ENCODE results near the gene GMPR2. TPM values are rescaled to one million over a fixed set of nuclear protein-coding genes. Genes with fewer than 3 reads are reported as not detected.
A peak's percentile ranks its signal among the peaks of the same experiment; 100 is the strongest.

GMPR2 gene
- total RNA-seq, 6 donors from 2014 or later, result 26.2 to 76.9 (median 47.2) TPM

DNA sequence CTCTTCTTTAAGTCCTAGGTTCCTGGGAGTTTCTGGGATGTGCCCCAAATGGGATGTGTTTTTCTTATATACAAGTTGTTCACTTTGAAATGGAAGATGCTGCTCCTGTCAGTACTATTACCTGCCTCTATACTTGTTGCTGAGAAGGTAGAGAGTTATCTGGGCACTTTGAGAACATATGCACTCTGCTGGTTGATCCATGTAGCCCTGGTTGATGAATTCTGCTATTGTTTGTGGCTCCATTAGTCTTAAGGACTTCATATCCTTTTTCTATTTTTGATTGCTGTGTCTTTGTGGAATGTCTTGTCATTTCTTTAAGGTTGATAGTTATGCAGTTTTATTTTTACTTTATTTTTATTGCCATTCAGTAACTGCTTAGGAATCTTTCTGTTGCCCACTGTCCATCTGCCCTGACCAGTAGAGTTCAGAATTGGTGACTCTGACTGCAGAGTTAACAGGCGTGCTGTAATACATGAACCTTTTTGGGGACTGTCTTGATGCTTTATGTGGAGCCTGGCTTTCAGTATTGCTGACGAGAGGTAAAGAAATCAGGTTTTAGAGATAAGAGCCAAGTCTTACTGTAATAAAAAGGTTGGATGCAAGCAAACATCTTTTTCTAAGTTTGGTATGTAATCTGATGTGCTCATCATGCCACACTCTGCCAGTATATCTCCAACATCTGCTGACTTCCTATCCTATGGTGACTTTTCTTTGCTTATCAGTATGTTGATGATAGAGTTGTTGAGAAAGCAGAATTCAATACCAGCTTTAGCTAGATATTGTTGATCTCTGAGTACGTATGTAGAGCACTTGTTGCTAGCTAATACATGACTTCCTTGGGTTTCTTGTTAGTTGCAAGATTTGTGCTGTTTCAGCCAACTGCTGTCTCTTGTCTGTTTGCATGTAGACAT lies 1.6 kb downstream of the GMPR2 start:
- Histone ChIP-seq H3K27ac (peak overlapping the region in 2 of 4 donors; percentile 88 to 91), H3K4me3 (no peak overlapping the region), H3K9me3 (no peaks in the 10 kb centered on the region), H3K36me3 (peaks cover 16 to 45% (median 38%) of the 10 kb centered on the region in 4 donors), H3K4me1 (peaks cover 31 to 55% (median 34%) of the 10 kb centered on the region in 4 donors), H3K27me3 (no peaks in the 10 kb centered on the region)
- 90 to 92% methylated on average over 3 of the region's 3 CpGs for WGBS, 2 donors
- TF ChIP-seq POLR2AphosphoS5 (IDR thresholded peaks at IDR 0.05), result no peak
- TF ChIP-seq, protein P1, sequence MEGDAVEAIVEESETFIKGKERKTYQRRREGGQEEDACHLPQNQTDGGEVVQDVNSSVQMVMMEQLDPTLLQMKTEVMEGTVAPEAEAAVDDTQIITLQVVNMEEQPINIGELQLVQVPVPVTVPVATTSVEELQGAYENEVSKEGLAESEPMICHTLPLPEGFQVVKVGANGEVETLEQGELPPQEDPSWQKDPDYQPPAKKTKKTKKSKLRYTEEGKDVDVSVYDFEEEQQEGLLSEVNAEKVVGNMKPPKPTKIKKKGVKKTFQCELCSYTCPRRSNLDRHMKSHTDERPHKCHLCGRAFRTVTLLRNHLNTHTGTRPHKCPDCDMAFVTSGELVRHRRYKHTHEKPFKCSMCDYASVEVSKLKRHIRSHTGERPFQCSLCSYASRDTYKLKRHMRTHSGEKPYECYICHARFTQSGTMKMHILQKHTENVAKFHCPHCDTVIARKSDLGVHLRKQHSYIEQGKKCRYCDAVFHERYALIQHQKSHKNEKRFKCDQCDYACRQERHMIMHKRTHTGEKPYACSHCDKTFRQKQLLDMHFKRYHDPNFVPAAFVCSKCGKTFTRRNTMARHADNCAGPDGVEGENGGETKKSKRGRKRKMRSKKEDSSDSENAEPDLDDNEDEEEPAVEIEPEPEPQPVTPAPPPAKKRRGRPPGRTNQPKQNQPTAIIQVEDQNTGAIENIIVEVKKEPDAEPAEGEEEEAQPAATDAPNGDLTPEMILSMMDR (IDR thresholded peaks at IDR 0.05), result no peak
- no peak for TF ChIP-seq EP300 (IDR thresholded peaks at IDR 0.05)
- TF ChIP-seq POLR2A (IDR thresholded peaks at IDR 0.05), result no peak
- ATAC-seq (ENCODE audit: low FRiP score in 2 of 2) (no peak), DNase-seq (no peak)

DNA sequence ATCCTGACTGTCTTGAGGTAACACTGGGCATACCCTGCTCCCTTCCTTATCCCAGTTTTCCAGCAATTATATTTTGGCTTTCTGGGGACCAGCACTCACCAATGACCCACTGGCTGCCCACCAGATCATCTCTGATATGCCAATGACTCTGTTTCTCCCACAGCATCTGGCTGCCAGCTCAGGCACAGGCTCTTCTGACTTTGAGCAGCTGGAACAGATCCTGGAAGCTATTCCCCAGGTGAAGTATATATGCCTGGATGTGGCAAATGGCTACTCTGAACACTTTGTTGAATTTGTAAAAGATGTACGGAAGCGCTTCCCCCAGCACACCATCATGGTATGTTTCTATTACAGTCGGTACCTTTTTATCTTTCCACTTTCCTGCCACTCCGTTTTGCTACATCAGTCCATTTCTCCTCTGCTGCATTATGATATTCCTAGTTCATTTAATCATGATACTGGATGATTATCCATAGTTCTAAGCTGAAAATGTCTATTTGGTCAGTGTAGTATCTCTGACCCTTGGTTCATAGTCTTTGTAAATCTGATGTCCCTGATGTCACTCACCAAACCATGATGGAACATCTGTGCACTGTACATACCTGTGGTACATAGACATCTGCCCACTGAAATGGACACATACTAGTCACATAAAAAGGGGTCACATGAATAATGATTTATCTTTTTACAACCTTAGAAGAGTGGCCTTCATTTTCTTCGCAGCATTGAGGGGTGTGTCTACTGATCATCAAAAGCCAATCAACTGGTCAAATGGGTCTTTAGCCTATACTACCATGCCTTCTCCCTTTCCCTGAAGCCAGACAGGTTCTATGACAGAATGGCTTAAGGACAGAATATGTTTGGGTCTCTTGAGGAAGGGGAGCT lies 3.3 kb downstream of the GMPR2 start:
- Histone ChIP-seq H3K27ac (no peak overlapping the region), H3K27me3 (no peaks in the 10 kb centered on the region), H3K4me3 (no peak overlapping the region), H3K4me1 (peaks cover 44 to 60% (median 46%) of the 10 kb centered on the region in 4 donors), H3K36me3 (peaks cover 16 to 62% (median 54%) of the 10 kb centered on the region in 4 donors), H3K9me3 (no peaks in the 10 kb centered on the region)
- TF ChIP-seq, protein P1 (IDR thresholded peaks at IDR 0.05), result no peak
- no peak for TF ChIP-seq POLR2AphosphoS5 (IDR thresholded peaks at IDR 0.05)
- 90 to 92% methylated on average over 5 of the region's 5 CpGs for WGBS, 2 donors
- ATAC-seq (ENCODE audit: low FRiP score in 2 of 2) (no peak), DNase-seq (no peak)

DNA sequence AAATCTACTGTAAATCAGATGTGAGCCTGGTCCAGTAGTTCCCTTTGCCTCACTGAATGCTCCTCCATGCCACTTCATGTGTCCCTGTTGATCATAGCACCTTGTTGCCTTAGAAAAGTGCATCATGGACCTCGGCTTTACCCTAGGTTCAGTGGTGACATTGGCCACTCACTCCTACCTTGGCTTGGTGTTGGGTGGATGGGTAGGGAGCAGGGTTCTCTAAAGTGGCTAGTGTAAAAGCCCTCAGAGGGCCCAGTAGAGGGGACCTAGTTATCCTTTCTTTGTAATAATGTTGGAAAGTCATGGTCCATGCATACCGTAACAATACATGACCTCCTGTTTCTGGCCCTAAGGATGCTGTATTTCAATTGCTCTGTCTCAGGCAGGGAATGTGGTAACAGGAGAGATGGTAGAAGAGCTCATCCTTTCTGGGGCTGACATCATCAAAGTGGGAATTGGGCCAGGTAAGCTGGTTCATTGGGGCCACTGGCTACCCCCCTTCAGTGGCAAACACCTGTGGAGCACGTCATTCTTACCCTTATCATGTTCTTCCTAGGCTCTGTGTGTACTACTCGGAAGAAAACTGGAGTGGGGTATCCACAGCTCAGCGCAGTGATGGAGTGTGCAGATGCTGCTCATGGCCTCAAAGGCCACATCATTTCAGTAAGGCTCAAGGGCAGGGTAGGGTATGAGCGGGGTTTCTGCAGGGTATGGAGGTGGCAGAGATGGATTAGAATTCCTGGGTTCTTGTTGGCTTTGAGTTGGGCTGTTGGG lies 4.1 kb downstream of the GMPR2 start:
- DNase-seq (no peak), ATAC-seq (ENCODE audit: low FRiP score in 2 of 2) (no peak)
- Histone ChIP-seq H3K4me1 (peaks cover 44 to 60% (median 48%) of the 10 kb centered on the region in 4 donors), H3K36me3 (peaks cover 16 to 64% (median 56%) of the 10 kb centered on the region in 4 donors), H3K27me3 (no peaks in the 10 kb centered on the region), H3K9me3 (no peaks in the 10 kb centered on the region), H3K27ac (peak overlapping the region in 1 of 4 donors; percentile 30), H3K4me3 (no peak overlapping the region)
- WGBS, 2 donors, result 95 to 98% methylated on average over 6 of the region's 6 CpGs
- TF ChIP-seq EP300 (IDR thresholded peaks at IDR 0.05) (no peak), POLR2AphosphoS5 (IDR thresholded peaks at IDR 0.05) (no peak), POLR2A (IDR thresholded peaks at IDR 0.05) (no peak)
- TF ChIP-seq, protein P1 (IDR thresholded peaks at IDR 0.05), result no peak

DNA sequence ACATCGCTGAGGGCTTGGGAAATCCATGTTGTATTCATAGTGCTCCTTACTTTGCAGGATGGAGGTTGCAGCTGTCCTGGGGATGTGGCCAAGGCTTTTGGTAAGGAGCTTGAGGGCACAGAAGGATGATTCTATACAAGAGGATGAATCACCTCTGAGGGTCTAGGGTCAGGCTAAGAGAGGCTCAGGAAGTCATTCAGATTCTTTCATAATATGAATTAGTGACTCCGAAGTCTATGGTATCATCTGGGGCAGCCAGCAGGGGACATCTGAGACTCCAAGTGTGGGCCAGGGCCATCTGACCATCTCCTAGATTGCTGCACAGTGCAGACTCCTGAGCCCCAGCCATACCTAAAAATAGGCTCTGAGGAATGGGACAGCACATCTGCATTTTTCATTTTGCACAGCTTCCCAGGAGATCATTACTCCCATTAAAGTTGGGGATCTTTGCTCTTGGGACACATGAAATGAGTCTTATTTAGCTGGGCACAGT lies 4.8 kb downstream of the GMPR2 start:
- H3K4me3 ChIP-seq, result no peak overlapping the region
- DNase-seq, result no peak
- no peaks in the 10 kb centered on the region for H3K9me3 ChIP-seq
- no peak for ATAC-seq (ENCODE audit: low FRiP score in 2 of 2)
- H3K4me1 ChIP-seq, result peaks cover 44 to 62% (median 48%) of the 10 kb centered on the region in 4 donors
- no peak overlapping the region for H3K27ac ChIP-seq
- H3K27me3 ChIP-seq, result no peaks in the 10 kb centered on the region
- TF ChIP-seq POLR2AphosphoS5 (IDR thresholded peaks at IDR 0.05), result no peak
- TF ChIP-seq, protein P1 (IDR thresholded peaks at IDR 0.05), result no peak
- no peak for TF ChIP-seq EP300 (IDR thresholded peaks at IDR 0.05)
- TF ChIP-seq POLR2A (IDR thresholded peaks at IDR 0.05), result no peak
- H3K36me3 ChIP-seq, result peaks cover 16 to 64% (median 56%) of the 10 kb centered on the region in 4 donors
- WGBS, 2 donors, result 93 to 94% methylated on average over 2 of the region's 2 CpGs

Data from upper lobe of left lung (tissue), 6 donors.